Measurements from ENCODE around the gene ME3.

ME3 gene

DNA sequence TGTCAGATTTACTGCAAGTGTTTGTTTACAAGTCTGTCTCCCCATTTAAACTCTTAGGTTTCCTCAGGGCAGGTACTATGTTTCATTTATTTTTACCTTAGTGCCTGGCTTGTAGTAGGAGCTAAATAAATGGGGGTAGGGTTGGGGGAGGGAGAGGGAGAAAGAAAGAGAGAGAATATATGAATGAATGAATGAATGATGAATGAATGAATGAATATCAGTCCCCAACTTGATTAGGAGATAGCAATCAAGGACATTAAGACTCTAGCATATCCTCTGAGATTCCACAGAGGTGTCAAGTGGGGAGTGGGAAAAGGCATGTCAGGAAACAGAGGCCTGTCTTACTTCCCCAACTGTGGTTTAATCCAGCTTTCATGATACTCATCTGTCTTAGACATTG is 83.2 kb downstream of the ME3 start:
- no peak for TF ChIP-seq CTCF (IDR thresholded peaks at IDR 0.05; ENCODE audit: low read depth, low read length, missing control alignments)
- H3K4me3 ChIP-seq (ENCODE audit: low read depth, low read length), result no peak overlapping the region
- DNase-seq (ENCODE audit: low read depth), result no peak

DNA sequence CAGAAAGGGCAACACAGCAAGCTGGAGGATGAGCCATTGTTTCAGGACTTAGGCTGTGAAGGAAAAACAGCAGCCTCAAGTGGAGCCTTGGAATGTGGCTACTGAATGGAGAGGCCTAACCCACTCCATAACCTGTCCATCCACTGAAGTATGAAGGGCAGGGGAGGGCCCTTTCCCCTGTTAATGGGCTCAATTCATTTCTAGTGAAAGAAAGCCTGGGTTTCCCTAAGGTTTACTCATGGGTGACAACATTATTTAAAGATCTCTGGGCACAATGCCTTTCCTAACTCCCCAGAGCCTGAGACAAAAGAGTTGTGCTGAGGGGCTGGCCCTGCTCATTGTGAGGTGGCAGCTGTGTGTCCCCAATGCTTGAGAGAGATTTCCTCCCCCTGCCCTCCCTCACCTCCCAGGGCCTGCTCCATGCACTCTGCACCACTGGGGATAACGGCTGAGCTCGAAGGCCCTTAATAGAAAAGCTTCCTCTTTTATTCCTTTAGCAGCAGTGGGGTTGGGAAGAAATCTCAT is 83.8 kb downstream of the ME3 start:
- DNase-seq (ENCODE audit: low read depth), result no peak
- no peak for TF ChIP-seq CTCF (IDR thresholded peaks at IDR 0.05; ENCODE audit: low read depth, low read length, missing control alignments)
- H3K4me3 ChIP-seq (ENCODE audit: low read depth, low read length), result no peak overlapping the region

- TF ChIP-seq CTCF (IDR thresholded peaks at IDR 0.05; ENCODE audit: low read depth, low read length, missing control alignments), result no peak
- no peak for DNase-seq (ENCODE audit: low read depth)
- no peak overlapping the region for H3K4me3 ChIP-seq (ENCODE audit: low read depth, low read length)
These were observed 84.9 kb downstream of the ME3 start for GRCh38 chr11:86587264-86588193.

DNA sequence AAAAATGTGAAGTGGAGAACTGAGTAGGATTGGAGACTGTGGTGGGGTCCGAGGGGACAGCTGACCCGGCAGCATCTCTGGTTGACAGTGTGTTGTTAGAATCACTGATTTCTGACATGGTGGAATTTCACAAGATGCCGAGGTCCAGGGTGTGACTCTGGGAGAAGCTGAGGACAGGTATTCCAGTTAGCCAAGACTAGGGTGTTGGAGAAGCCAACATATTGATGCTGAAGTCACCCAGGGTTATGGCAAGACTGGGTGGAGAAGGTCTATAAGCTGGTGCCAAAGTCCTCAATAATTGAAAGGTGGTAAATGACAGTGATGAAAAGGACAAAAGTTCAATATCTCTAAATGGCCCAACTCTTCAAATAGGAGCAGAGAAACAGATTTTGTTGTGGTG is 86.1 kb downstream of the ME3 start:
- H3K4me3 ChIP-seq (ENCODE audit: low read depth, low read length), result no peak overlapping the region
- DNase-seq (ENCODE audit: low read depth), result no peak
- no peak for TF ChIP-seq CTCF (IDR thresholded peaks at IDR 0.05; ENCODE audit: low read depth, low read length, missing control alignments)

GRCh38 chr11:86582898-86583297 is 89.5 kb downstream of the ME3 start:
- TF ChIP-seq CTCF (IDR thresholded peaks at IDR 0.05; ENCODE audit: low read depth, low read length, missing control alignments), result no peak
- DNase-seq (ENCODE audit: low read depth), result no peak
- no peak overlapping the region for H3K4me3 ChIP-seq (ENCODE audit: low read depth, low read length)

DNA sequence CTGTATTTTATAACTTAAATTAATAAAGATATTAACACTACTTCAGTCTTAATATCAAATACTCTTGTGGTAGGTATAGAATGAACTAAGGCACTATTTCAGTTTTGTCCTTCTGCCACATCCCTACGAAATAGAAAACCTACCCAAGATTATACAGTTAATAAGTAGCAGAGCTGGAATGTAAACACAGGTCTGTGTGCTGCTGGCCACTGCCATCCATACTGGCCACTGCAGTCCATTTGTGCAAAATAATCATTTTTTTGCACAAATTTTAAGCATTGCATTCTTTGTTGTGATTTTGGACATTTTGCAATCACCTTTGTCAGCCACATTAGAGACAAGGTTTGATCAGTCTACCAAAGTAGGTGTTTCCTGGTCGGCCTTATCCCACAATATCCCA is 91.9 kb downstream of the ME3 start:
- no peak for TF ChIP-seq CTCF (IDR thresholded peaks at IDR 0.05; ENCODE audit: low read depth, low read length, missing control alignments)
- no peak for DNase-seq (ENCODE audit: low read depth)
- no peak overlapping the region for H3K4me3 ChIP-seq (ENCODE audit: low read depth, low read length)

DNA sequence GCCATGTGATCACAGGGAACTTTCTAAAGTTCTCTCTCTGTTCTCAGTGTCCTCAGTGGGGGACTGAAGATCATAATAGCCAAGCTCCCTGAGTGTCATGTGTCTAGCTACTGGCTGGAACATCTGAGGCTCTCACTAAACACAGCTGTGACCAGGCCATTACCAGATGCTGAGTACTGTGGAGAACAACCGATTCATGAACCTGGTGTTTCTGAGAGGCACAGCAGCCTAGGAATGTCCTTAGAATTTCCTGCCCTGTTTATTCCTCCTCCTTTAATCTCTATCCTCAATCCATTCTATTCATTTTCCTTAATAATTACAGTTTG is 93.0 kb downstream of the ME3 start:
- TF ChIP-seq CTCF (IDR thresholded peaks at IDR 0.05; ENCODE audit: low read depth, low read length, missing control alignments), result no peak
- H3K4me3 ChIP-seq (ENCODE audit: low read depth, low read length), result no peak overlapping the region
- DNase-seq (ENCODE audit: low read depth), result no peak
